ENCODE results near the gene JAM3.
"Not testable (repeated sequence)": the region's sequence is repeated elsewhere in the genome, so short reads cannot be mapped to it uniquely, and the experiment has no call there.

The JAM3 gene

GRCh38 chr11:134176284-134176683 lies 107.4 kb downstream of the JAM3 start:
- DNase-seq = no peak
- peaks cover 77% of the 10 kb centered on the region for H3K36me3 Mint-ChIP-seq (ENCODE audit: low read depth)
- no peak overlapping the region for H3K27ac Mint-ChIP-seq
- no peak for TF ChIP-seq CTCF (IDR thresholded peaks at IDR 0.05)
- no peak overlapping the region for H3K4me3 Mint-ChIP-seq
- H3K9me3 Mint-ChIP-seq = peaks cover 4% of the 10 kb centered on the region
- no peaks in the 10 kb centered on the region for H3K4me1 Mint-ChIP-seq
- H3K27me3 Mint-ChIP-seq (ENCODE audit: low read depth, poor library complexity) = no peaks in the 10 kb centered on the region

- H3K27ac Mint-ChIP-seq = no peak overlapping the region
- H3K27me3 Mint-ChIP-seq (ENCODE audit: low read depth, poor library complexity) = no peaks in the 10 kb centered on the region
- H3K4me1 Mint-ChIP-seq = no peaks in the 10 kb centered on the region
- H3K9me3 Mint-ChIP-seq = no peaks in the 10 kb centered on the region
- no peak for DNase-seq
- peaks cover 65% of the 10 kb centered on the region for H3K36me3 Mint-ChIP-seq (ENCODE audit: low read depth)
- no peak for TF ChIP-seq CTCF (IDR thresholded peaks at IDR 0.05)
- H3K4me3 Mint-ChIP-seq = no peak overlapping the region
Measured at GRCh38 chr11:134178032-134178674, 109.3 kb downstream of the JAM3 start.

- Mint-ChIP-seq H3K36me3 (ENCODE audit: low read depth) (peaks cover 51% of the 10 kb centered on the region), H3K4me1 (no peaks in the 10 kb centered on the region), H3K27ac (no peak overlapping the region), H3K4me3 (no peak overlapping the region), H3K9me3 (no peaks in the 10 kb centered on the region), H3K27me3 (ENCODE audit: low read depth, poor library complexity) (no peaks in the 10 kb centered on the region)
- no peak for TF ChIP-seq CTCF (IDR thresholded peaks at IDR 0.05)
- no peak for DNase-seq
Measured at GRCh38 chr11:134181707-134182106, 112.8 kb downstream of the JAM3 start.

- H3K9me3 Mint-ChIP-seq; DNase-seq; H3K27ac Mint-ChIP-seq; H3K4me1 Mint-ChIP-seq; H3K4me3 Mint-ChIP-seq; H3K27me3 Mint-ChIP-seq (ENCODE audit: low read depth, poor library complexity): not testable (repeated sequence)
- H3K36me3 Mint-ChIP-seq (ENCODE audit: low read depth) = peaks cover 83% of the 10 kb centered on the region
Measured at GRCh38 chr11:134188092-134188491, 119.2 kb downstream of the JAM3 start.

- Mint-ChIP-seq H3K4me1 (no peaks in the 10 kb centered on the region), H3K4me3 (no peak overlapping the region), H3K27me3 (ENCODE audit: low read depth, poor library complexity) (no peaks in the 10 kb centered on the region), H3K36me3 (ENCODE audit: low read depth) (peaks cover 87% of the 10 kb centered on the region), H3K27ac (no peak overlapping the region), H3K9me3 (no peaks in the 10 kb centered on the region)
- DNase-seq = no peak
- no peak for TF ChIP-seq CTCF (IDR thresholded peaks at IDR 0.05)
Measured at GRCh38 chr11:134196756-134197155, 127.9 kb downstream of the JAM3 start.

GRCh38 chr11:134199531-134199930 lies 130.7 kb downstream of the JAM3 start:
- H3K36me3 Mint-ChIP-seq (ENCODE audit: low read depth) = peaks cover 90% of the 10 kb centered on the region
- H3K4me1 Mint-ChIP-seq = no peaks in the 10 kb centered on the region
- no peak for TF ChIP-seq CTCF (IDR thresholded peaks at IDR 0.05)

More at GRCh38 chr11:134199531-134199930, 130.7 kb downstream of the JAM3 start:
- no peaks in the 10 kb centered on the region for H3K27me3 Mint-ChIP-seq (ENCODE audit: low read depth, poor library complexity)
- DNase-seq = no peak
- H3K4me3 Mint-ChIP-seq = no peak overlapping the region
- H3K9me3 Mint-ChIP-seq = no peaks in the 10 kb centered on the region
- H3K27ac Mint-ChIP-seq = no peak overlapping the region

All from nephron progenitor cell (in vitro differentiated cells).